ENCODE results near the gene MIEN1. TPM values are rescaled to one million over a fixed set of nuclear protein-coding genes. Genes with fewer than 3 reads are reported as not detected.

Gene MIEN1
- polyA plus RNA-seq, 3 donors: 61.7 to 141 (median 124) TPM

DNA sequence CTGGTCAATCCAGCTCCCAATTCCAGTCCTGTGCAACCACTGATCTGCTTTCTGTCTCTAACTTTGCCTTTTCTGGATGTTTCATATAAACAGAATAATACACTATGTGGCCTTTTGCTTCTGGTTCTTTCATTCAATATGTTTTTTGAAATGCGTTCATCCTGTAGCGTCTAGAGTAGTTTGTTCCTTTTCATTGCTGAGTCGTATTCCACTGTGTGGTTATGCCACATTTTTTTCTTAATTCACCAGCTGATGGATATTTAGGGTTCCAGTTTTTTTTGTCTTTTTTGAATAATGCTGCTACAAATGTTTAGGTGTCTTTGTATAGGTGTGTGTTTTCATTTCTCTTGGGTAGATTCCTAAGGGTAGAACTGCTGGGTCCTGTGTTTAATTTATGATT is 2.3 kb upstream of the MIEN1 start:
- no peak overlapping the region for H3K4me3 Mint-ChIP-seq
- H3K27me3 Mint-ChIP-seq (ENCODE audit: low read depth in 3 of 3): peaks cover 31 to 41% (median 39%) of the 10 kb centered on the region in 3 donors
- Histone ChIP-seq H3K9ac (ENCODE audit: insufficient read depth, low read length, poor library complexity, severe bottlenecking) (no peak overlapping the region), H3K4me1 (ENCODE audit: control insufficient read depth in 1 of 2, insufficient read depth in 2 of 2, low read length in 2 of 2) (peaks cover 9 to 14% of the 10 kb centered on the region in 2 donors), H3K4me3 (replicated peaks in 1 of 3; ENCODE audit: low read depth in 2 of 3, low read length in 3 of 3) (no peak overlapping the region), H4K20me1 (ENCODE audit: insufficient read depth, low read length) (no peaks in the 10 kb centered on the region), H3K9me3 (replicated peaks in 1 of 2; ENCODE audit: control insufficient read depth in 1 of 2, insufficient read depth in 1 of 2, low read length in 2 of 2) (no peaks in the 10 kb centered on the region), H3K27ac (ENCODE audit: low read depth in 1 of 2, low read length in 2 of 2) (no peak overlapping the region), H2AFZ (ENCODE audit: insufficient read depth, low read depth, low read length, poor library complexity, severe bottlenecking) (no peak overlapping the region), H3K4me2 (replicated peaks; ENCODE audit: extremely low read depth, low read length, poor library complexity, severe bottlenecking) (no peak overlapping the region), H3K27me3 (ENCODE audit: control insufficient read depth in 2 of 2, insufficient read depth in 2 of 2, low read length in 2 of 2) (peaks cover 15 to 26% of the 10 kb centered on the region in 2 donors), H3K79me2 (ENCODE audit: insufficient read depth, low read length) (peaks cover 9% of the 10 kb centered on the region), H3K36me3 (replicated peaks in 1 of 2; ENCODE audit: control insufficient read depth in 1 of 2, insufficient read depth in 2 of 2, low read length in 2 of 2) (peaks cover 14 to 19% of the 10 kb centered on the region in 2 donors)
- peaks cover 15 to 20% of the 10 kb centered on the region in 2 donors for H3K36me3 Mint-ChIP-seq
- TF ChIP-seq, protein P1, sequence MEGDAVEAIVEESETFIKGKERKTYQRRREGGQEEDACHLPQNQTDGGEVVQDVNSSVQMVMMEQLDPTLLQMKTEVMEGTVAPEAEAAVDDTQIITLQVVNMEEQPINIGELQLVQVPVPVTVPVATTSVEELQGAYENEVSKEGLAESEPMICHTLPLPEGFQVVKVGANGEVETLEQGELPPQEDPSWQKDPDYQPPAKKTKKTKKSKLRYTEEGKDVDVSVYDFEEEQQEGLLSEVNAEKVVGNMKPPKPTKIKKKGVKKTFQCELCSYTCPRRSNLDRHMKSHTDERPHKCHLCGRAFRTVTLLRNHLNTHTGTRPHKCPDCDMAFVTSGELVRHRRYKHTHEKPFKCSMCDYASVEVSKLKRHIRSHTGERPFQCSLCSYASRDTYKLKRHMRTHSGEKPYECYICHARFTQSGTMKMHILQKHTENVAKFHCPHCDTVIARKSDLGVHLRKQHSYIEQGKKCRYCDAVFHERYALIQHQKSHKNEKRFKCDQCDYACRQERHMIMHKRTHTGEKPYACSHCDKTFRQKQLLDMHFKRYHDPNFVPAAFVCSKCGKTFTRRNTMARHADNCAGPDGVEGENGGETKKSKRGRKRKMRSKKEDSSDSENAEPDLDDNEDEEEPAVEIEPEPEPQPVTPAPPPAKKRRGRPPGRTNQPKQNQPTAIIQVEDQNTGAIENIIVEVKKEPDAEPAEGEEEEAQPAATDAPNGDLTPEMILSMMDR (IDR thresholded peaks at IDR 0.05): no peak
- DNase-seq: no peak
- peaks cover 10% of the 10 kb centered on the region for H3K4me1 Mint-ChIP-seq
- peak overlapping the region in 1 of 7 donors; percentile 54 for H3K27ac Mint-ChIP-seq
- intact Hi-C loops (cut with micrococcal nuclease): loop anchor here (5.0 kb wide), 2 partner anchors 95 to 110 kb away; partner anchors contain the start of gene STARD3 (in 1 of the 2)
- peaks cover 0 to 4% (median 1%) of the 10 kb centered on the region in 7 donors for H3K9me3 Mint-ChIP-seq
- no CpG with 5 or more reads among the region's 3 CpGs for WGBS (ENCODE audit: insufficient coverage)

DNA sequence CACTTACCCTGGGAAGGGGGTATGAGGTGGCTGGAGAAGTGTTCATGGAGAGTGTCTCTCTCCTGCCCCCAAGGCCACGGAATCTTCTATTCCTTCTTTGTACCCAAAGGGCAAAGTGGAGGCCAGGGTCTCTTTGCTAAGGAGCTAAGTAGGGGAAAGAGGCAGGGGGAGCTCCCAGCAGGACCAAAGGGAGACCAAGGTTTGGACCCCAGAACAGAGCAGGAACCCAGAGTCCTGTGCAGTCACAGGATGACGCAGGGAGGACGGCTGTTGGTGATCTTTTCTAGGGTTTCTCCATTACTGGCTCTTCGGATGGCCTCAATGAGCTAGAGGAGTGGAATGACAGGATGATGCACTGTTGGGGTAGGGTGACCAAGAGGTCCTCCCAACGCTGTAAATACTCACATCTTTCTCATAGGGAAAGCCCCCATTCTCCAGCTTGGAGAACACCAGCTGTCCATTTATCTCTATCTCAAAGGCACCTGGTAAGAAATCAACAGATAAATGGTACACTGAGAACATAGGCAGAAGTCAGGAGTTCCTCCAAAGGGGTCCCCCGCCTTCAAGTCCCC is 966 bp downstream of the MIEN1 start:
- Mint-ChIP-seq H3K4me3 (peak overlapping the region; percentile 79 to 90), H3K27ac (peak overlapping the region; percentile 68 to 94 (median 89)), H3K36me3 (peaks cover 26 to 38% of the 10 kb centered on the region in 2 donors), H3K4me1 (peaks cover 9% of the 10 kb centered on the region), H3K27me3 (ENCODE audit: low read depth in 3 of 3) (peaks cover 11 to 13% (median 12%) of the 10 kb centered on the region in 3 donors), H3K9me3 (no peaks in the 10 kb centered on the region)
- Histone ChIP-seq H3K4me1 (ENCODE audit: control insufficient read depth in 1 of 2, insufficient read depth in 2 of 2, low read length in 2 of 2) (peaks cover 9 to 13% of the 10 kb centered on the region in 2 donors), H3K9ac (ENCODE audit: insufficient read depth, low read length, poor library complexity, severe bottlenecking) (peak overlapping the region; percentile 89), H3K27me3 (ENCODE audit: control insufficient read depth in 2 of 2, insufficient read depth in 2 of 2, low read length in 2 of 2) (peaks cover 0 to 5% of the 10 kb centered on the region in 2 donors), H3K4me3 (replicated peaks in 1 of 3; ENCODE audit: low read depth in 2 of 3, low read length in 3 of 3) (peak overlapping the region in 2 of 3 experiments; percentile 86 to 95), H3K4me2 (replicated peaks; ENCODE audit: extremely low read depth, low read length, poor library complexity, severe bottlenecking) (peak overlapping the region; percentile 93), H3K79me2 (ENCODE audit: insufficient read depth, low read length) (peaks cover 9% of the 10 kb centered on the region), H2AFZ (ENCODE audit: insufficient read depth, low read depth, low read length, poor library complexity, severe bottlenecking) (peak overlapping the region; percentile 90), H4K20me1 (ENCODE audit: insufficient read depth, low read length) (no peaks in the 10 kb centered on the region), H3K9me3 (replicated peaks in 1 of 2; ENCODE audit: control insufficient read depth in 1 of 2, insufficient read depth in 1 of 2, low read length in 2 of 2) (no peaks in the 10 kb centered on the region), H3K36me3 (replicated peaks in 1 of 2; ENCODE audit: control insufficient read depth in 1 of 2, insufficient read depth in 2 of 2, low read length in 2 of 2) (peaks cover 19 to 31% of the 10 kb centered on the region in 2 donors), H3K27ac (ENCODE audit: low read depth in 1 of 2, low read length in 2 of 2) (peak overlapping the region in 1 of 2 donors; percentile 96)
- DNase-seq: no peak
- TF ChIP-seq, protein P1 (IDR thresholded peaks at IDR 0.05): no peak
- intact Hi-C loops (cut with micrococcal nuclease): loop anchor here in 1 of 2 donors (5.0 kb wide), 1 partner anchor 42 kb away; the partner anchor contains the start of gene PGAP3
- 96% methylated on average over 3 of the region's 6 CpGs for WGBS (ENCODE audit: insufficient coverage)
